OCI-LY3 (cell line): ENCODE results near the gene CABLES1.

Experiments used
- CTCF ChIP-seq: fragments of 200-600, 300-600 bp; sonication (generic); IDR thresholded peaks from 2 replicates; pipeline ENCODE4 v1.5.1; 2014; ENCODE audit warnings: antibody characterized with exemption, low read length, low read depth
- EZH2phosphoT487 ChIP-seq: fragments of 200-600 bp; shearing (Covaris generic); IDR thresholded peaks from 2 replicates; pipeline ENCODE4 v1.6.1; 2018; ENCODE audit warnings: antibody characterized with exemption, mixed run types, low read depth

DNA sequence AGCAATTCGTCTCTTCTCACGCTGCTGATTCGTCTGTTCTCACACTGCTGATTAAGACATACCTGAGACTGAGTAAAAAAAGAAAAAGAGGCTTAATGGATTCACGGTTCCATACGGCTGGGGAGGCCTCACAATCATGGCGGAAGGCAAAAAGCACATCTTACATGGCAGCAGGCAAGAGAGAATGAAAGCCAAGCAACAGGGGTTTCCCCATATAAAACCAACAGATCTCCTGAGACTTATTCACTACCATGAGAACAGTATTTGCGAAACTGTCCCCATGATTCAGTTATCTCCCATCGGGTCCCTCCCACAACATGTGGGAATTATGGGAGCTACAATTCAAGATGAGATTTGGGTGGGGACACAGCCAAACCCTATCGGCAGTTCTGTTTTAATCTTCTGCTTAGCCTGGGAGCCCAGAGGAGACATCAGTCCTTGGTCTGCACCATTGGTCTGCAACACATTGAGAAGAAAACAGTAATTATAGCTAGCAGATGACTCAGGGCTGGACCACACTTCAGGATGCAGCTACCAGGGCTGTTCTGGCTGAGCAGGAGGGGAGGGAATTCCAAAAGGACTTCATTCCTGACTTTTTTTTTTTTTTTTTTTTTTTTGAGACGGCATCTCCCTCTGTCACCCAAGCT is 69.4 kb downstream of the CABLES1 start:
- TF ChIP-seq CTCF (no peak), EZH2phosphoT487 (no peak)
